TTC549 (cell line): ENCODE results near the gene SMDT1.
"Not testable (repeated sequence)": the region's sequence is repeated elsewhere in the genome, so short reads cannot be mapped to it uniquely, and the experiment has no call there.

Source experiments
- FAIRE-seq: peaks from 2 replicates; lab custom pipeline; 2012; peaks lifted over from hg19 to GRCh38; lab: Jason Lieb, UNC

The SMDT1 gene

GRCh38 chr22:42111798-42112197, 32.3 kb downstream of the SMDT1 start:
- FAIRE-seq, result no peak

- FAIRE-seq, result not testable (repeated sequence)
These were observed 33.3 kb downstream of the SMDT1 start for GRCh38 chr22:42112793-42113192.

GRCh38 chr22:42114721-42115120, 35.2 kb downstream of the SMDT1 start:
- FAIRE-seq, result no peak

GRCh38 chr22:42115420-42115830, 35.9 kb downstream of the SMDT1 start:
- not testable (repeated sequence) for FAIRE-seq

GRCh38 chr22:42116848-42117424, 37.4 kb downstream of the SMDT1 start:
- FAIRE-seq, result no peak

GRCh38 chr22:42120231-42121021, 40.9 kb downstream of the SMDT1 start:
- FAIRE-seq, result not testable (repeated sequence)

GRCh38 chr22:42123529-42123928, 44.0 kb downstream of the SMDT1 start:
- FAIRE-seq, result not testable (repeated sequence)

- no peak for FAIRE-seq
These were observed 48.1 kb downstream of the SMDT1 start for GRCh38 chr22:42127606-42128005.

- not testable (repeated sequence) for FAIRE-seq
These were observed 48.5 kb downstream of the SMDT1 start for GRCh38 chr22:42128007-42128406.

GRCh38 chr22:42128776-42129694, 49.5 kb downstream of the SMDT1 start:
- FAIRE-seq, result not testable (repeated sequence)

GRCh38 chr22:42130182-42130581, 50.7 kb downstream of the SMDT1 start:
- FAIRE-seq, result not testable (repeated sequence)

- FAIRE-seq, result not testable (repeated sequence)
These were observed 51.3 kb downstream of the SMDT1 start, which contains the start of gene CYP2D6 for GRCh38 chr22:42130639-42131431. Gene CYP2D6 (minus strand): TSS chr22:42130810. CDS start chr22:42130791, 19 bp downstream.

GRCh38 chr22:42131562-42131961, 52.1 kb downstream of the SMDT1 start:
- FAIRE-seq, result no peak

GRCh38 chr22:42132457-42132856, 53.0 kb downstream of the SMDT1 start:
- no peak for FAIRE-seq
